HG03025 (cell line): ENCODE results near the gene PYGB.

Source experiments
- ATAC-seq: cut with Tn5 transposase; IDR thresholded peaks from one replicate; pipeline ENCODE4 v1.9.1; 2021; ENCODE audit warnings: mild to moderate bottlenecking, moderate library complexity; ENCODE audit not compliant: unreplicated experiment, low FRiP score

The PYGB gene

DNA sequence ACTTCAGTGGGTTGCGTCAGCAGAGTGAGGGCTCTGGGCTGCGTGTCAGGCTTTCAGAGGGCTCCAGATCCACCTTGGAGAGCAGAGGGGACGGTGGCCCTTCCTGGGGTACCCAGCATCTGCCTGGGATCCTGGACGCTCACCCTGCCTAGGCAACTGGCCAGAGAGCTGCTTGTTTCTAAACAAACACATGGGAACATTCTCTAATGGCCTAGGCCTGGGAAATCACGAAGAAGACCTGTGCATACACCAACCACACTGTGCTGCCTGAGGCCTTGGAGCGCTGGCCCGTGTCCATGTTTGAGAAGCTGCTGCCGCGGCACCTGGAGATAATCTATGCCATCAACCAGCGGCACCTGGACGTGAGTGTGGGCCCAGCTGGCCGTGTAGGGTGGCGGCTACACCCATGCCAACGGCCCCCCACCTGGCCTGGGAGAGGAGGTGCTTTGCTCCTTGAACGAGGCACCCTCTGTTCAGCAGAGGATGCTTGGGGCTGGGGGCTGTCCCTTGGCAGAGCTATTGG is 32.2 kb downstream of the PYGB start:
- ATAC-seq: no peak

DNA sequence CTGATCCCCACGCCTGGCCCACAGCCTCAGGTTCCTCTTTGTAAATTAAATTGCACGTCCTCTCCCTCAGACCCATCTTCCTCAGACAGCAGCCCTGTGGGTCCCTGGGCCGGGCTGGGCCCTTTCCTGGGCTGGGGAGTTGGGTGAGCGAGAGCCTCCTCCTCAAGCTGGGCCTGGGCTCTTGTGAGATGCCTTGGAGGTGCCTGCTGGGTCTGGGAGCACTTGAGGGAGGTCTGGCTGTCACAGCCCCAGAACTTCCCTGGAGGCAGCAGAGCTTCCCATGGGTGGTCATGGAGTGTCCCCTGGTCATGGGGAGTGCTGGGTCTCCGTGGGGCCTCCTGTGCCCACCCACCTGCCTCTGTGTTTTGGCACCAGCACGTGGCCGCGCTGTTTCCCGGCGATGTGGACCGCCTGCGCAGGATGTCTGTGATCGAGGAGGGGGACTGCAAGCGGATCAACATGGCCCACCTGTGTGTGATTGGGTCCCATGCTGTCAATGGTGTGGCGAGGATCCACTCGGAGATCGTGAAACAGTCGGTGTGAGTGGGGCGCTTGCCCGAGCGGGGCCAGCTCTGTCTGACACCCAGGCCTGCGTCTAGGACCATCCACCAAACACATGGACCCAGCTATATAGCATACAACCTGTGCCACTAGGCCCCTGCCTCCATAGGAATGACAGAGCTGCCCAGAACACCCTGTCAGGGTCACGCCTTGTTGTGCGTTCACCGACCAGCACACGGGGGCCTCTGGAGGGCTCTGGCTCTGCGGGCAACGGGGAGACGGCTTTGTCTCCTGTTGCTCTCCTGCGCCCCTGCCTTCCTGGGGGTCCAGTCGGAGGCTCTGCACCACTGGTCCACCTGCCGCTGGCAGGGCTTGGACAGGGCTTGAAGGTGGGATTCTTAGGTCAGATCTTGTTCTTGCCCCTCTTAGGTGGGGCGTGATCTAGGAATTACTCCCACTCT is 33.0 kb downstream of the PYGB start:
- ATAC-seq: no peak

DNA sequence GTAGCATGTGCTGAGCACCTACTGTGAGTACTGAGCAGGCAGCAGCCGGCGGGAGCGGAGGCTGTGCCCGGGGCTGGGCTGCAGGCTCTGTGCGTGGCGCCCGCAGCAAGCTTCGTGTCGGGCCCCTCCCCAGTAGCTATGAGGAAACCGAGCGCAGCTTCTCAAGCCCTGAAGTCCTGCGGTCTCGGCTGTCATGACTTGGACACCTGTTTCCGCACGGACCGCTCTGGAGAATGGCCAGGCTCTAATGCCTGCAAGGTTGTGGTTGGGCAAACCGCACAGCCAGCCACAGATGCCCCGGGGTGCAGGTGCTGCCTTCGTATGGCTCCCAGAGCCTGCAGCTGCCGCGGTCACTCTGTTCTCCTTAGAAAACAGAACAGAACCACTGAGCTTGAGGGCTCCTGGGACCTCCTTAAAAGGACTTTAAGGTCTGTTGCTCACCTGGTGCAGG is 33.7 kb downstream of the PYGB start:
- ATAC-seq: peak; percentile 78

DNA sequence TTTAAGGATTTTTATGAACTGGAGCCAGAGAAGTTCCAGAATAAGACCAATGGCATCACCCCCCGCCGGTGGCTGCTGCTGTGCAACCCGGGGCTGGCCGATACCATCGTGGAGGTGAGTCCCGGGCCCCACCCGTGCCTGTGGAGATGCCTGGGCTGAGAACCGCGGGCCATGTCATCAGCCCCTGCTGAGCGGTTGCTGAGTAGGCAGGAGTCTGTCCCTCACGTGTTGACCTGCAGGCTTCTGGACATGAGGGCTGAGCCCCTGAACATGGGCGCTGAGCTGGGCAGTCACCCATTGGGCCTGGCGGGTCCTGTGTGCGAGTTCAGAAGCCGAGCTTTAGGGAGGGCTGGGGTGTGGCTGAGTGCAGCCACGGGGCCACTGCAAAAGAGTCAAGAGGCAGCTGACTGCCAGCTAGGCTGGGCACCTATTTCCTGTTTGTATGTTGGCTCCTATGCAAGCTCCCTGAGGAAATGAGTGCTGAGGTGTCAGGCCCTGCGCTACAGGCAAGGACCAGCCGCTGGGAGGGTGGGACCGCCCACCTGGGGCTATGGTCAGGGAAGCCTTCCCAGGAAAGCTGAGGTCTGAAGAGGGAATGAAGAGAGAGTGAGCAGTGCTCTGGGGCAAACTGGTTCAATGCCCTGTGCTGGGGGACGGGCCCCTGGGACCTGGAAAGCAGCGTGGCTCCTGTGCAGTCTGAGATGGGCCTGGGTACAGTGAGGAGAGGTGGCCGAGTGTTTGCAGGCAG is 34.3 kb downstream of the PYGB start:
- peak; percentile 7 for ATAC-seq

GRCh38 chr20:25282796-25283195 is 34.9 kb downstream of the PYGB start:
- ATAC-seq: no peak

DNA sequence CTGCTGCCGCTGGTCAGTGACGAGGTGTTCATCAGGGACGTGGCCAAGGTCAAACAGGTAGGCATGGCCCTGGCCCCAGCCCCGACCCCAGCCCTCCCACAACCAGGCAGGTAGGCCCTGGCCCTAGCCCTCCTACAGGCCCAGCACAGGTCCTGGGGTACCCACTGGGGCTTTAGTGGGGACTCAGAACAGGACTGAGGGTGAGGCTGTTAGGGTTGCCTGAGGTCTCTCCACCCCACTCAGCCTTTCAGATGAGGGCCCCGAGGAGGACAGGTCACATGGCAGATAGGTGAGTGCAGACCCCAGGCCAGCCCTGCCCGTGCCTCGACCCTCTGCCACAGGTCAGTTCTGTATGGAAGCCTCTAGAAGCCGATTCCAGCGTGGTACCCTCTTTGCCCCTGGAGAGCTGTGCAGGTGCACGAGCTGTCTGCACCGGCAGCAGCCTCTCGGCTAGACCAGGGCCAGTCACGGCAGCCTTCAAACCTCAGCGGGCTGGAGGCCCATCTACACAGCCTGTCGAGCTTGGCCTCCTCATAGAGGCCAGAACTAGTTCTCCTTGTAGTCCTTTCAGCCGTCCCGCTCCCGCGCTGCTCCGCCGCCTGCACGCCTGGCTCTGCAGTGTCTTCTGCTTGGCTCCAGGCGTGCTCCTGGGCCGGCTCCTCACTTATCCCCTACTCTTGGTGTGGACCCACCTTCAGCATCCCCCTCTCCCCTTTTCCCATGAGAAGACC is 35.5 kb downstream of the PYGB start:
- ATAC-seq: no peak

DNA sequence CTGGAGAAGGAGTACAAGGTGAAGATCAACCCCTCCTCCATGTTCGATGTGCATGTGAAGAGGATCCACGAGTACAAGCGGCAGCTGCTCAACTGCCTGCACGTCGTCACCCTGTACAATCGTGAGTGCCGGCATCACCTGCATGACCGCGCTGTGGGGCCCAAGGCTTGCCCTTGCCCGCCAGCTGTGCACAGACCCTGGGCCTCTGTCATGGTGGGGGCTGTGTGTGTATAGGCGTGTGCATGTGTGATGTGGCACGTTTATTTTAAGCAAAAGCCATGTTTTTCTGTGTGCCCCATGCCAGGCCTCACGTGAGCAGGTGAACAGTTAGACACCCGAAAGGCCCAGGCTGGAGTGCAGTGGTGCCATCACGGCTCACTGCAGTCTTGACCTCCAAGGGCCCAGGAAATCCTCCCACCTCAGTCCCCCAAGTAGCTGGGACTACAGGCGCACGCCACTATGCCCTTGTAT is 36.3 kb downstream of the PYGB start:
- ATAC-seq: no peak

- ATAC-seq: no peak
These were observed 37.3 kb downstream of the PYGB start for GRCh38 chr20:25285091-25285647.

DNA sequence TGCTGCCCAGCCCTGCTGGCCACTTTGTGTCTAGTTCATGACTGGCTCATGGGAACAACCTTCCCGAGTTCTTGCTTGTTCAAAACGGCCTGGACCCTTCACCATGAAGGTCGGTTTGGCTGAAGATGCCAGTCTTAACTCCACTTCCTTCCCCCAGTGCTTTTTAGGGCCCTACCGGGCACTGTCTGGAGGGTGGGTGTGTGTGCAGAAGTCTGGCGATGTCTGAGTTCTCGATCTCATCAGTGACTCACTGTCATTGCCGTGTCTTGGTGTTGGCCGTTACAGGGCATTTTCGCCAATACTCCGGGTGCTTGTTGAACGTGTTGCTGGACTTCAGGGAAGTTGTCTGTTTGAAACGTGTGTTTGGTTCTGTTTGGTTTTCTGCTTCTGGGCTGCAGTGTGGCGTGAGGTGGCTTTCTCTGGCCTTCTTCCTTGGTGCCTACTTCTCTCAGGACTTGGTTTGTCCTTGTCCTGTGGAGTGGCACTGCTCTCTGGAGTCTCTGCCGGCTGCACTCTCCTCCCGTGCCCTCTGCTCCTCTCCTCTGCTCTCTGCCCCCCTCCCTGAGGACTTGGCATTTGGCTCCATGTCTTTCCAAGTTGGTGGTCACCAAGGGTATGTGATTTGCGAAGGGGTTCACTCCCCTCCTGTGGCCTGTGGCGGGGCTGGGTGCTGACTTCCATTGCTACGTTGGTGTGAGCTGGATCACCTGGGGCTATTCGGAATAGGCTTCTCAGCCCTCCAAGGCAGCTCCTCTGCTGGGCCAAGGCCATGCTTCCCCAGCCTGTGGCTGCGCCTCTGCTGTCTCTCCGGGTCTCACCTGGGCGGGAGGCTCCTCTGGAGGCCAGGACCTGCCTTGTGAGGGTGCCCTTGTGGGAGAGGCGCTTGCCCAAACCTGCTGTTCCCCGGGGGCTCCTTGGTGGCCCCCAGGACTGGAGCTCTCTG is 38.2 kb downstream of the PYGB start:
- ATAC-seq: no peak

GRCh38 chr20:25286917-25287316 is 39.0 kb downstream of the PYGB start:
- no peak for ATAC-seq

- no peak for ATAC-seq
These were observed 39.9 kb downstream of the PYGB start for GRCh38 chr20:25287631-25288290.

DNA sequence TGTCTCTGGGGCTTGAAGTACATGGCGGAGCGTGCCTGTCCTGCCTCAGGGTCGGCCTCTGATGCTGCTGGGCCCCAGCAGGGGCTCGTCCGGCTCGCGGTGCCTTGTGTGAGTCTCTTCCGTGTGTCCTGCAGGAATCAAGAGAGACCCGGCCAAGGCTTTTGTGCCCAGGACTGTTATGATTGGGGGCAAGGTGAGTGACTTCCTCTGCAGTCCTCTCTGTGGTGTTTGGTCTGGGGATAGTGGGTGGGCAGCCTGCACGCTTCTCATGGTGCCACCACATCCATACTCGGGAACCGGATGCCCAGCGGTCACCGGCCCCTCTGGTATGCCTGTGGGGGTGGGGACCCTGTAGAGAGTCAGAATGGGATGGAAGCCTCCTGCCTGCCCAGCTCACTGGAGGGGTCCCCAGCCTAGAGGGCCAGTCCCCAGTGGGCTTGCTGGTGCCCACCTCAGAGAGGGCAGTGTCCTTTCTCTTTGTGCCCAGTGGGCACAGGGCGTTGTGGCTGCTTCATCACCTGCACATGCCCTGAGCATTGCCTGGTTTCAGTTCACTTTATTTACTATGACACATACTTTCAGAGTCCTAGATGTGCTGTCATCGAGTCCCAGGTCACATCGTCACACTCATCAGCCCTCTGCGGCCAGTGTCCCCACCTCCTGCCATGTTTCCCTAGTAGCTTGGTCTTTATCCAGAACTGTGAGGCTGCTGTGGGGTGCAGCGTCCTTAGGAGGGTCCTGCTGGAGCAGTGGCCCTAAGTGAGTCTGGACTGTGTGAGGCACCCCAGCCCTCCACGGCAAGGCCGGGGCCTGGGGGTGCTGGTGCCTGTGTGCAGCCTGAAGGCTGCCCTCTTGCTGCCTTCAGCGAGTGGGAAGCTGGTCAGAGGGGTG is 40.7 kb downstream of the PYGB start:
- peak; percentile 80 for ATAC-seq

- no peak for ATAC-seq
These were observed 42.2 kb downstream of the PYGB start for GRCh38 chr20:25289886-25290597.

- no peak for ATAC-seq
These were observed 43.0 kb downstream of the PYGB start for GRCh38 chr20:25290646-25291431.

DNA sequence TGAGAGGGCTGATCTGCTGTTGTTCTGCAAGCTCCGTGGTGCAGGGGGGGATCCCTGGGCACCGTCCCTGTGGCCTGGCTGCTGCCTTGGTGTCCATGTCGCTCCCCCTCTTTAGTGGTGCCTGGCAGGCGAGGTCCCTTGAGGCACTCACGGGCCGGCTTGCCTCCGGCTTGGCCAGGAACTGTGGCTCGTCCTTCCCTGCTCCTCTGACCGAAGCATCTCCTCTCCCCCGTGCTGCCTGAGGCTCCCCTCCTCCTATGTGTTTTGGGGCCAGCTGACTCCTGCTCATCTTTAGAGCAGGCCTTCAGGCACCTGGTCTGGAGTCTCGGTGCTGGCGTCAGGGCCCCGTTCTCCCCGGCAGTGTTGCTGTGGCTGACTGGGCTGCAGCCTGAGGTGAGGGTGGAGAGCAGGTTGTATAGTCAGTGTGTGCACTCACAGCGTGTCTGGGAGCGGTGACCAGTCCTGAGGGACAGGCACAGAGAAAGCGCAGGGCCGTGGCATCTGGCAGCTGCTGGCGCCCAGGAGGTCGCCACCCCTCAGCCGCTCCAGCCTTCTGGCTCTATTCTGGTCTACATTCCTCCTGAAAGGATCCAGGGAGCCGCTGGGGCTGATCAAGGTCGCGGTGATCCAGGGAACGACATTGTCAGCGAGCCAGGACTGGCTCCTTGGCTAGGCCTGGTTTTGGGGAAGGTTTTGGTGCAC is 43.7 kb downstream of the PYGB start:
- no peak for ATAC-seq
